Measurements from ENCODE around the gene COBL.

The COBL gene

GRCh38 chr7:51325261-51325676 lies 8.7 kb upstream of the COBL start:
- no peak for DNase-seq
- Mint-ChIP-seq H3K4me1 (no peaks in the 10 kb centered on the region), H3K36me3 (ENCODE audit: low read depth) (no peaks in the 10 kb centered on the region), H3K4me3 (no peak overlapping the region), H3K9me3 (no peaks in the 10 kb centered on the region), H3K27ac (no peak overlapping the region), H3K27me3 (ENCODE audit: low read depth, poor library complexity) (peaks cover 43% of the 10 kb centered on the region)
- no peak for TF ChIP-seq CTCF (IDR thresholded peaks at IDR 0.05)

- no peak for TF ChIP-seq CTCF (IDR thresholded peaks at IDR 0.05)
- Mint-ChIP-seq H3K27me3 (ENCODE audit: low read depth, poor library complexity) (peaks cover 46% of the 10 kb centered on the region), H3K36me3 (ENCODE audit: low read depth) (no peaks in the 10 kb centered on the region), H3K9me3 (no peaks in the 10 kb centered on the region), H3K4me3 (no peak overlapping the region), H3K27ac (no peak overlapping the region), H3K4me1 (peaks cover 4% of the 10 kb centered on the region)
- DNase-seq: no peak
Measured at GRCh38 chr7:51324206-51324898, 7.7 kb upstream of the COBL start.

- peaks cover 50% of the 10 kb centered on the region for H3K27me3 Mint-ChIP-seq (ENCODE audit: low read depth, poor library complexity)
- H3K9me3 Mint-ChIP-seq: no peaks in the 10 kb centered on the region
- H3K4me3 Mint-ChIP-seq: no peak overlapping the region
- no peak for DNase-seq
- H3K4me1 Mint-ChIP-seq: peaks cover 6% of the 10 kb centered on the region
- no peak overlapping the region for H3K27ac Mint-ChIP-seq
- H3K36me3 Mint-ChIP-seq (ENCODE audit: low read depth): no peaks in the 10 kb centered on the region
- no peak for TF ChIP-seq CTCF (IDR thresholded peaks at IDR 0.05)
Measured at GRCh38 chr7:51321961-51322515, 5.4 kb upstream of the COBL start.

- TF ChIP-seq CTCF (IDR thresholded peaks at IDR 0.05): no peak
- no peak overlapping the region for H3K4me3 Mint-ChIP-seq
Measured at GRCh38 chr7:51318886-51319579, 2.4 kb upstream of the COBL start.

GRCh38 chr7:51318001-51318400 lies 1.4 kb upstream of the COBL start:
- no peaks in the 10 kb centered on the region for H3K36me3 Mint-ChIP-seq (ENCODE audit: low read depth)
- H3K4me3 Mint-ChIP-seq: peak overlapping the region; percentile 79
- no peak overlapping the region for H3K27ac Mint-ChIP-seq
- DNase-seq: no peak
- no peak for TF ChIP-seq CTCF (IDR thresholded peaks at IDR 0.05)
- no peaks in the 10 kb centered on the region for H3K9me3 Mint-ChIP-seq
- peaks cover 11% of the 10 kb centered on the region for H3K4me1 Mint-ChIP-seq
- peaks cover 72% of the 10 kb centered on the region for H3K27me3 Mint-ChIP-seq (ENCODE audit: low read depth, poor library complexity)

More at GRCh38 chr7:51318886-51319579, 2.4 kb upstream of the COBL start:
- Mint-ChIP-seq H3K9me3 (no peaks in the 10 kb centered on the region), H3K4me1 (peaks cover 11% of the 10 kb centered on the region), H3K27me3 (ENCODE audit: low read depth, poor library complexity) (peaks cover 65% of the 10 kb centered on the region), H3K27ac (no peak overlapping the region), H3K36me3 (ENCODE audit: low read depth) (no peaks in the 10 kb centered on the region)
- no peak for DNase-seq
